ENCODE measurements around the gene DMGDH.

DMGDH gene

DNA sequence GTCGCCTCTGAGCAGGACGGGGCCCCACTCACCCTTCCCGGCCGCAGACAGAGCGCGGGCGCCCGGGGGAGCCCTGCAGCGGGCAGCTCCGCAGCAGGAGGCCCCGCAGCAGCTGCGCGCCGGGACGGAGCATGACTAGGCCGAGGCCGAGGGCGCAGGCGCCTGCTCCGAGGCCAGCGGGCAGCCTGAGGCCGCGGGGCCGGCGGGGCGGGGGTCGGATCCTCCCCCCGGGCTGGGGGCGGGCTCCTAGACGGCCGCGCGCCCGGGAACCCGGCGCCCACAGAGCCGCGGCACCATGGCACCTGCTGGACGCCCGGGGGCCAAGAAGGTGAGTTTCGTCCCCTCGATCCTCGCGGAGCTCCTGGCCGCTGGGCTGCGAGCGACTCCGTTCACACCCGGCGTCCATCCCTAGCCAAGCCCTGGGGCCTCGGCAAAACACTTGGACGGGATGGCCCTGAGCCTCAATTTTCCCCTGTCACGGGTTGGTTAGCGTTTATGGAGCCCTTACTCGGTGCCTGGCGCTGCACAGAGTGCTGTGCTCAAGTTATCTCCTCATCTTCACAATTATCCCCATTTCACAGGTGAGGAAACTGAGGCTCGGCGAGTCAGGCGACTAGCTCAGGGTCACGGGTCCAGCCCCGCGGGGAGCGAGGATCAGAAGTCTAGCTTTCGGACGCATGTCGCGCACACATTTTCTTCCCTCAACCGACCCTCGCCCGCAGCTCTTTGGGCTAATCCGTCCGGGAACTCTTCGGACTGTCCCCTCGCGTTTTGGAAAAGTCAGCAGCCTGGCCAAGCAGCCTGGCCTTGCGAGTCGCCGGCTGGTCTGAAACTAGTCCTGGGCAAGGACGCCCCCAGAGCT, at the start of gene DMGDH, which contains the start of gene BHMT2:
TSS of gene DMGDH (minus strand) at position 187 of the 862 bp plus-strand sequence. CDS start at position 133, 54 bp downstream.
TSS of gene BHMT2 (plus strand) at position 280 of the 862 bp plus-strand sequence. CDS start at position 296, 16 bp downstream.
- no peak for DNase-seq

DNA sequence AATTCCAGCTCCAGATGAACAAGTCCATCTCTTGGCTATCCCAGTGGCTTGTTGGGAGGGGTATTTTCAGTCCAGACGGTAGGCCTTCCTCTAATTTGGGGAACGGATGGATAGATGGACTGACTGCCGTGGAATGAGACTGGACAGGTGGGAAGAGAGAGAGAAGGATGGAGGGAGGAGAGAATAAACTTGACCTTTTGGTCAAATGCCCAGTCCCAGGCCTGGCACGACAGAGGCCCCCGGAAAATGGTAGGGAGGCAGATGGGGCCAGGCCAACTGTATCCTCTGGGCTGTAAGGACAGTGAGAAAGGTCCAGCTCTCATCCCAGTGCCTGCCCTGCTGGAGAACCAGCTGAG, 43.2 kb upstream of the DMGDH start:
- DNase-seq = no peak

DNA sequence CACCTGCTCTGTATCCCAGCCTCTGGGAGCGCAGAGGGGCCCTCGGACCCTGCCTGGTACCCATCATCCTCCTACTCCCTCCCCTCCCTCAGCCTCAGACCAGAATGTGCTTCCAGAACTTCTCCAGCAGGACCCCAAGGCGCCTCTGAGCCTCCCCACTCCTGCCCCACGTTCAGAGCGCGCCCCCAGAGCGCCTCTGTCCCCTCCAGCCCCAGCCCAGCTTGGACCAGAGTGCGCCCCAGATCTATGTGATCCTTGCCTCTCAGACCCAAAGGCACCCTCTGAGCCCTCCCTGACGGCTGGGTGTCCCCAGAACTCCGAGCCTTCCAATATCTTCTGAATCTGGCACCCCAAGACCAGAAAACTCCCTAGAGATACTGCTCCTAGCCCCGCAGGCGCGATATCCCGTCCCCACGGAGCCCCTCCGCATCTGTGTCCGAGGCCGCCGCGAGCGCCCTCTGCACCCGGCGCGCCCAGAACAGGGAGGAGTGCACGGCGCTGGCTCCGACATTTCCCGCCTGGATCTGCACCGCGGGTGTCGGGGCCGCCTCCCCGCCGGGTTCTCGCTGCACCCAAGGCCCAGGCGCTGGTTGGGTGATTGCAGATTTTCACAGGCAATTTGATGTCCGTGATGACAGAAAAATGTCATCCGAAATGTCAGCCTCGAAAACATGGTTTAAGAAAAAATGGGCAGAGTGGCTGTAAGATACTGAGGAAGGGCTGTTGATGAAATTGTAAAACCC, 42.7 kb upstream of the DMGDH start:
- no peak for DNase-seq

DNA sequence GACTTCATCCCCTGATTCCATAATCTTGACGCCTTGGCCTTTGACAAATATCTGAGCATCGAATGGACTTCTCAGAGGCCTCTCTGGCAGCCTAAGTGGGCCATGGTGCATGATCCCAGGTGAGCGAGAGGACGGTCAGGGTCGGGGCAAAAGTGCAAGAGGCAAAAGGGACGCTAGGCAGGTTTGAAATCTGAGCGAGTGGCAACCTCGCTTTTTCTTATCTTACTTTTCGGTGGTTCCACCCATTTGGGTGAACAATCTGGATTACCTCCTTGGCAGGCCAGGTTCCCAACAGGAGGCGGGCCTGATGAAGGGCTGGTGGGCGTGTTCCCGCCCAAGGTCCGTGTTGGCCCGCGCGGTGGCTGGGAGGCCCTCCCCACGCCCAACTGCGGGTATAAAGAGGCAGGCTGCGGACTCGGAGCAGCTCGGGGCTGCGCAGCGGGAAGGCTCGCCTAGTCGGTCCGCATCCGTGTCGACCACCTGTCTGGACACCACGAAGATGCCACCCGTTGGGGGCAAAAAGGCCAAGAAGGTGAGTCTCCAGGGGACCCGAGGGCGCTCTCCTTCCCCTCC, 42.0 kb upstream of the DMGDH start, which contains the start of gene BHMT:
TSS of gene BHMT (plus strand) at position 423 of the 573 bp plus-strand sequence. CDS start at position 500, 77 bp downstream.
- no peak for DNase-seq

DNA sequence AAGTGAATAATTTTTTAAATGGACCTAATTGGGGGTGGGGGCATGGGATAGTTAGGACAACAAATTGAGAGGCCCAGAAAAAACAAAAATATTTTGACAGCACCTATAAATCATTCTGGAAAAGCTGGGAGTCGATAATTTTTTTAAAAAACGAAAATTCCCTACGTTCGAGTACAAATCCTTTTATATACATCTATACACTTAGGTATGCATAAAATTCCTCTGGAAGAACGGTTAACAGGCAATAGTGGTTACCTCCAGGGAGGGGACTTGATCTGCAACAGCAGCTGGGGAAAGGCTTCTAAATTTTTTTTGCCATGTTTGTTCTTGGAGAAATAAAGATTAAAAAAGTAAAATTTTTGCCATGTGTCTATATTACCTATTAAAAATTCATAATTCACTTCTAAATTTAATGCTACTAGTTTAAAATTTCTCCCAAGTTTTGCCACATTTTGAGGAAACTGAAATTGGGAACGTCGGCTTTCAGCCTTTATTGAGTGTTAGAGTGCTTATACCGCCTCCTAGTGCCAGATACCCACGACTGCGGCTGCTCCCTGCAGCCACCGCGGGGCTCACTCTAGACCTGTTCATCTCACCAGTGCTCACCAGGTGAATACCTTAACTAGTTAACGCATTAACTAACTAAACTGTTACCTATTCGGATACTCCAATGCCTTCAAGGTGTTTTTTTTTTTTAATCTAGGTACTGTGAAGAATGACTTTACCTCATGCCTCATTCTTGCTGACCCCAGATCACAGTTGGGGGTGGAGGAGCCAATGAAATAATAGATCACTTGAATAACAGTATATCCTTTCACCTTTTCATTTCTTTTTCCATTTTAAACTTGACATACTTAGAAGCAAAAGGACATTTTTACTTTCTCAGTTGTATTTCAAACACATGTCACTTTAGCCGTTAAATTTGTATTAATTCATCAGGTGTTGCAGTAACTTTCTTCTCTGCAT, 40.3 kb upstream of the DMGDH start:
- DNase-seq = peak; percentile 14

DNA sequence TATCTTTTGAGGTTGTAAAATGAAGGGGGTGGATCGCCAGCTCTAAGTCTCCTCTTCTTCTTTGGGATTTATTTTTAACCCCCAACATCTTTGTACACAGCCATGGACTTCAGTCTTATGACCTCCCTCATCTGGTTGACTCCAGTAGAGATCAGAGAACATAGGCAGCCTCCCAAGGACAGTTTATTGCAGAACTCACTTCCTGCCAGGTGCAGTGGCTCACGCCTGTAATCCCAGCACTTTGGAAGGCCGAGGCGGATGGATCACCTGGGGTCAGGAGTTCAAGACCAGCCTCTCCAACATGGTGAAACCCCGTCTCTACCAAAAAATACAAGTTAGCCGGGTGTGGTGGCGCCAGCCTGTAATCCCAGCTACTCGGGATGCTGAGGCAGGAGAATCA, 39.3 kb upstream of the DMGDH start:
- DNase-seq = no peak

DNA sequence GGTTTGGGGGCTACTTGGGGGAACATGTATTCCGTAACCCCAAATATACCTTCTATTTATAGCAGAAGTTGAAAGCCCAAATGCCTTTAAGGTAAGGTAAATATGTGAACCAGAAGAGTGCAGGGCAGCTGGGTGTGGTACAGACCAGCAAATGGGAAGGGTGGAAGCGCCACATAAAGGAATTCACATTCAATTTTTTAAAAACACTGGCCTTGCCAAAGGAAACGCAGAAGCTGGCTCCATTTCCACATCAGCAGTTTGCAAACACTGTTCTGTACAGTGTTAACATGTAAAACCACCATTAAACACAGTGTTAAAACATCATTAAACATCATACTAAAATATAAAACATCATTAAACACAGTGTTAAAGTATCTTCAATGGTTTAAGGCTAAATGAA, 38.6 kb upstream of the DMGDH start:
- DNase-seq = no peak

DNA sequence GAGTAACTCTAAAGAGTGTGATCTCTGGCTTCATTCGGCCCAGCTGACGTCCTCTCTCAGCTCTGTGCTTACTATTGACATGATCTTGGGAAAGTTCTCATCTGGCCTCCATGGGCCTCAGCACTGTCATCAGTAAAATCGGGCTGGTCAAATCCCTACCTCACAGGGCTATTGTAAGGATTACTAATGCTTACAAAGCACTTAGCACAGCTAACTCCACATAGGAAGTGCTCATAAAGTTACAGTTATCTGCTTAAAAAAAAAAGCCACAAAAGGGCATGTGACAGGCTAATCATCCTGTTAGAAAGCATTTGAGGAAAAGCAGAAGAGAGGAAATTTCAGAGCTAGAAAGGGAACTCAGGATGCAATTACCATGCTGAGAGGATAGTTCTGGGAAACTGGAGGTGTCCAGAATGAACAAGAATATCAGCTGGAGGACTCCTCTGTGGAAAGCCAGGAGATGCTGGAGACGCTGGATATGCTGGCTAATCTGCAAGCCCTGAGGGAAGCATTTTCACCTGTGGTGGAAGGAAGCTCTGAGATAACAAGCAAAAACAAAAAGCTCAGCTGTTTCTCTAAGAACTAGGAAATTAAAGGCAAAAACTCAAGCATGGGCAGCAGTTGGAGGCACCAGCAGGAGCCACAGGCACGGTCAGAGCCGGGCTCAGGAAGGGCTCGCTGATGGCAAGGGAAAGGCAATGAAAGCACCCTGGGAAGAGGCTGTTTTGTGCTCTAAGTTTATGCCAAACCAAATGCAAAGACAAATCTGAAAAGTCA, 37.7 kb upstream of the DMGDH start:
- DNase-seq = peak; percentile 85

DNA sequence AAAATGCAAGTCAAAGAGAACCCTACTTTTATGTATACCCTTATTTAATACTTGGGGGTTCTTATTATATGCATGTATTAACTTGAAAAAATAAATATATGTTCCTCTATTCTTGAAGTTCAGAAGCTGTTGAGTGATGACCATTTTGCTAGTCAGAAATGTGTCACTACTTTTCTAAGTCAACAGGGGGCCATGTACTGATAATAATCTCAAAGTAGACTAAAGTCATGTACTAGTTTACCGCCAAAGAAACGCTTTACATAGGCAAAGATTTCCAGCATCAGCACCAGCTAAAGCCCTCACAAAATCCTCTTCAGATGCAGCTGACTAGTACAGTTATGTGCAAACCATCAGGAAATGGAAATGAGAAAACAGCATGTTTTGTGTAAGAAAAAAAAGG, 36.4 kb upstream of the DMGDH start:
- DNase-seq = no peak

DNA sequence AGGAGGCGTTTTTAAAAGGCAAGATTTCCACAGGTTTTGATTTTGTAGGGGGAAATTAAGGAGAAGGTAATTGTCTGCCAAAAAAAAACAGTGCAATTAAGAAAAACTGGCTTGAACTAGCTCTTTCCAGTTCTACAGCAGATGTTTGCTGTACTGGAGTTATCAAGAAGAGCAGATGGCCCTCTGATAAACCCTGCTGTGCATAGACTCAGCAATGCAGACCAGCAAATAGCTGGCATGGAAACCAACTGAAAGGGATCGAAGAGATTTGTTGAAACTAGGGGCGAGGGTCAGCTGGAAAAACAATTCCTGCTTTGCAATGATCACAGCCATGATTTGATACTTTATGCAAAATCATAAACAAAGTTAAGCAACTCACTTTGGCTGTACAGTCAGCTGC, 24.3 kb upstream of the DMGDH start:
- no peak for DNase-seq

DNA sequence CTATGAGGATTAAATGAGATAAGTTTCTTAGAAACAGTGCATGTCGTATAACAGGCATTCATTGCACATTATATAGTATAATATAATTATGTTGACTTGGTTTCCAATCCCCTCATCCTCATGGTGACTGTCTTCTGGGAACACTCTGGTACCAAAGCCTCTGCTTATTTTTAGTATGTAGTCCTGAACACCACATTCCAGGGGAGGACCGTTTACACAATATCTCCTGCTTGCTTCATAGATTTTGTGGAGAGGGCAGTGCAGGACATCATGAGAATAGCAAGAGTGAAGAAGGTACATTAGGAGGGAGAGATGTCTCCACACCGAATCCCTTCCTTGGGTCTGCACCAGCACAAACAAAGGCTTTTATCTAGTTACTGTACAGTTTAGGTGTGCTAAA, 21.6 kb upstream of the DMGDH start:
- DNase-seq = no peak

DNA sequence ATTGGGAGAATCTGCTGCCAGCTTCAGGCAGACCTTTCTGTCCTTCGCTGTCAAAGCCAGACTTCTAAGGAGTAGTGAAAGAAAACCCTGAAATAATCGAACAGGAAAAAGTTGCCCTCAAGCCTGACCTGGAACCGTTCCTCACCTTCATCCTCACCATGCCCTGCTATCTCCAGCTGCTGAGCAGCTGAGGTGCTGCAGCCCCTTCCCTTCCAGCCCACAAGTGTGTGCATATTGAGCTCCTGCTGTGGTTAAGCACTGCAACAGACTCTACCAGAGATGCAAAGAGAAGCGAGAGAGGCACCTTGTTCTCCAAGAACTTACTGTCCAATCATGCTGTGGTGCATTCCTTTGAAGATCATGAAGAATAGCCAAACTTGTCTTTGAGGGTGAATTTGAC, 19.0 kb upstream of the DMGDH start:
- DNase-seq = no peak

DNA sequence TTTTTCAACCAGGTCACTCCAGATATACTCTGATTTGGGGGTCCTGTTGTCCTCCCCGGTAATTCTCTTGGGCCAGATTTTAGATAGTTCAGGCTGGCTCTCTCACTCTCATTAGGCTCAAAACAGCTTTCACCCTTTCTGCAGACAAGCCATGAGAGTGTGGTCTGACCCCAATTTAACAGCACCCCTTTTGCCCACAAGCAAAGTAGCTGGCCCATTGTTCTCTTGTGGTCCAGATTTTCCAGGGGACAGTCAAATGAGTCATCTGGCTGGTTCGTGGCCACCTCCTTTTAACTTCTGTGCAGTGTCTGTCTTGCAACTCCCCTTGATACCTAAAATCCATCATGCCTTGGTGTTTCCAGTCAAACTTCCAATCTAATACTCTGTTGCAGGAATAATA, 16.6 kb upstream of the DMGDH start:
- no peak for DNase-seq

DNA sequence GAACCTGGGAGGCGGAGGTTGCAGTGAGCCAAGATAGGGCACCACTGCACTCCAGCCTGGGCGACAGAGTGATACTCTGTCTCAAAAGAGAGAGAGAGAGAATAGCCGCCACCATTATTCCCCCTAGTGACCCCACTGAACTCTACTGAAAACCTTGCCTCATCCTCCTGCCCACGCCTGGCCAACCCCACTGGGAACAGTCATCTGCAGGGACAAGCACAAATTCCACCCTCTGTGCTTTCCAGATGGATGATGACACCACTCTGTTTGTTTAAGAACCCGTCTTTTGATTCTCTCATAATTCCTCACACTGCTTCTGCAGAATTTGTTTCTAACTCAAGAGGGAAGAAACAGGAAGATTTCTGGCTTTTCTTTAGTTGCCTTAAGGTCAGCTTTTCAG, 12.3 kb upstream of the DMGDH start:
- DNase-seq = no peak

DNA sequence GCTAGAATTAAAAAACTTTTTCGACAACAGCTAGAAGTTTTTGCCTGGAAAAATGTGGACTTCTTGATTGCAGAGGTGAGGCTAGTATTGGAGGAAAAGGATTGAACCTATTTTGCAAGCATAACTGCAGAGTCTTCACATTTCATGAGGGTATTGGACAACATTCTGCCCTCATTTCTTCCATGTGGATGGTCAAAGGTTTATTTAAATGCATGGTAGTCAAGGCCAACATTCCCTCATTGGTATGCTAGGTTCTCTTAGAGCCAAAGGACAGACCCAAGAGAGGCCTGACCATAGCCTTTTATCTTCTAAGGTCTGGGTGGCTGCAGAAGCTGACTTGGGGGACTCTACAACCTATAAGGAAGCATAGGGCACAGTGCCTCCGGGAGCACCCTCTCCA, 11.3 kb upstream of the DMGDH start:
- no peak for DNase-seq

DNA sequence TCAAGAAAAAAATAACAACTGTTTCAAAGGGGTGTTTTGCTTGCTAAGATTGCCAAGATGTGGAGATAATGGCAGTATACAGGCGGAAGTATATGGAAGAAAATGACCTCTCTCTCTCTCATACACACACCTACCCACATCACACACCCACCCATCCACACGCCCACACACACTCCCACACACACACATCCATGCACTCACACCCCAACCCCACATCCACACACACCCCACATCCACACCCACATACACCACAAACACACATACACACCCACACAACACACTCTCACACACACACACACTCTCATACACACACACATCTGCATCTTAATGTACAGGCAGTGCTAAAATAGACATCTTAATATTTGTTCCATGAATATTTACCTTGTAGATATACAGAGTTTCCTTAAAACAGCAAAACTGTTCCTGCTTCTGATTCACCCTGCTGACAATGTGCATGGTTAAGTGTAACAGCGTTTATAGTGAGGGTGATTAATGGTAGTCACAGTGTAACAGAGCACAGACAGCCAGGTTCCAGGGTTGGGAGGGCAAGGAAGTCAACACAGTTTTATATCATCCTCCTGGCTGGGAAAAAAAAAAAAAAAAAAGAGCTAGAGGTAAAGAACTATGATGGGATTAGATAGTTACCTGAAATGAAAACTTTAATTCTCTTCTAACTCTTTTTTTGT, 8.3 kb upstream of the DMGDH start:
- DNase-seq = no peak

DNA sequence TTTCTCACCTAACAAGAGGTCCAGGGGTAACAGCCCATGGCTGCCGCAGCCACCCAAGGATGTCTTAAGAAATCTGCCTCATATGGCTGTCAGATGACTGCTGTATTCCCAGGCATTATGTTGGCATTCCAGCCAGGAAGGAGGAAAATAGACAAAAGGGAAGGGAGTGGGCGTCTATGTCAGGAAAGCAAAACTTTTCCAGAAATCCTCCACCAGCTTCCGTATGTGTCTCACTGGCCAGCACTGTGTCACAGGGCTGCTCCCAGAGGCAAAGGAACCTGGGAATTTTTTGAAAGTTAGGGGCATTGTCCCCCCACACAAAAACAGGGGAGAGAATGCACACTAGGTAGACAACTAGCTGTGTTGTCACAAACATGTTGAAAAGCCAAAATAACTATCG, 7.3 kb upstream of the DMGDH start:
- DNase-seq = no peak

DNA sequence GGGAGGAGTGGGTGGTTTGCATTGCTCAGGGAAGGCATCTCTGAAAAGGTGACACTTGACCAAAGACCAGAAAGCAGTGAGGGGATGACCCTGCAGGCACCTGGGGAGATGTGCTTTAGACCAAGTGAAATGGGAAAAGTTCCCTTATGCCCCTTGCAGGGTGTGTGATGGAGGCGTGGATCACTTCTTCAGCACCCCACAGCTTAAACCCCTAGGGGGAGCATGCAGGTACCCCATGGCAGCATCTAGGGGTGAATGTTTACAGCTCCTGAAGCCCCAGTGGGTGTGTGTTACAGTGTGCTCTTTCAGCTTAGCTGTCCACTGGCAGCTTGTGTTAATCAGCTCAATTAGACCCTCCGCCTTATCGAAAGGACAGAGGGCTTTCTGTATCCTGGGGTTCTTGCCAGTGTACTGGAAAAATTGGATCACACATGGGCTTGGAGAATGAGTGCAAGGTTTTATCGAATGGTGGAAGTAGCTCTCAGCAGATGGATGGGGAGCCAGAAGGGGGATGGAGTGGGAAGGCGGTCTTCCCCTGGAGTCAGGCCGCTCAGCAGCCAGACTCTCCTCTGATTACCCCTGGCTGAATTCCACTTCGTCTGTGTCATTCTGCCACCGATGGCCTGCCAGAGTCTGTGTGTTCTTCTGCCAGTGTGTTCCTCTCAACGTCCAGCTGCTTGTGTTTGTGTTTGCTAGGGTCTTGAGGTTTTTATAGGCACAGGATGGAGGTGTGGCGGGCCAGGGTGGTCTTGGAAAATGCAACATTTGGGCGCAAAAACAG, 6.4 kb upstream of the DMGDH start:
- no peak for DNase-seq

DNA sequence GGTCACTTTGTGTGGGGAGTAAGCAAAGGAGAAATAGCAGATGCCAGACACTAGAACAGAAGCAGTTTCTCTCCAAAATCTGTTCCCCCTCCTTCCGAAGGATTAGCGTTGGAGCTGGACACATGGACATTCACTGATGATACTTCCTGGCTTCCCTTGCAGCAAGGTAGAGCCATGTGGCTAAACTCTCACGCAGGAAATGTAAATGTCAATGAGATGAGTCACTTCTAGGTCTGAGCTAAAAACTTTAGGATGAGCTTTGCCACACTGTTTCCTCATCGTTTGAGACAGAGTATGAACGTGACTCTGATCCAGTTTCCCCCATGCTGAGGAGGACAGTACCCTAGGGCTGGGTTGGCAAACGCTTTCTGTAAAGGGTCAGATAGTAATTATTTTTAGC, 5.2 kb upstream of the DMGDH start:
- DNase-seq = no peak

DNA sequence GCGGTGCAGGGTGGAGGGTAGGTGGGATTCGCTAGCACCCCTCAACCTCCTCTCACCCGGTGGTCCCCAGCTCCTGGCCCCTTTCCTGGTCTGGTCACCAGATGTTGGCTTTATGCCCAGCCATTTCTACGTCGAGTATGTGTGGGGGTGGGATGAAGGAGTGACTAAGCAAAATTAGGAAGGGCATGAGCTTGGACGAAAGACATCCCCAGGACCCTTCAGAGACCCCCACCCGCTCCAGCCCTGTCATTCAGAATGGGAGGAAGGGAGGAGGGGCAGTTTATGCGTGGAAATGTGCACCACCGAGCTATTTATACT, 835 bp upstream of the DMGDH start:
- DNase-seq = no peak

DNA sequence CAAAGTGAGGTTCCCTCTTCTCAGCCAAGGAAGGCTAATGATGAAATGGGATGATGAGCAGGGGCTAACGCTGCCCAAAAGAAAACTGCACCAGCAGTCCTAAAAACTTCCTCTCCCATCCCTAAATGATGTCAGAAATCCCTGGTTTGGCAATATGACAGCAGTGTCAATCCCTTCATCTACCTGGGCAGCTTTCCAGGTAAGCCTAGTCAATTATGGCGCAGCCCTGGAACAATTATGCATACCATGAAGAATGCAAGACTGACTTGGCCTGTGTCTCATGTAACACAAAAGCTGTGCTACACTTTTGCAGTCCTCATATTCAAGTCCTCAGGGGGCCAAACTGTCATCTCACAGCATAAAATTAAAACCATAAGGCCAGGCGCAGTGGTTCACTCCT, 7.0 kb downstream of the DMGDH start:
- no peak for DNase-seq
